ENCODE measurements around the gene CLCN5. TPM values are rescaled to one million over a fixed set of nuclear protein-coding genes. Genes with fewer than 3 reads are reported as not detected.
A peak's percentile ranks its signal among the peaks of the same experiment; 100 is the strongest.
"Not testable (repeated sequence)": the region's sequence is repeated elsewhere in the genome, so short reads cannot be mapped to it uniquely, and the experiment has no call there.

Gene CLCN5
- total RNA-seq, 1 donor from 2014 or later, result 13.1 TPM

GRCh38 chrX:50000937-50001542, 78.6 kb downstream of the CLCN5 start:
- no peaks in the 10 kb centered on the region for H3K36me3 Mint-ChIP-seq (ENCODE audit: unreplicated experiment)
- H3K27me3 Mint-ChIP-seq (ENCODE audit: unreplicated experiment), result no peaks in the 10 kb centered on the region
- TF ChIP-seq, protein P1, sequence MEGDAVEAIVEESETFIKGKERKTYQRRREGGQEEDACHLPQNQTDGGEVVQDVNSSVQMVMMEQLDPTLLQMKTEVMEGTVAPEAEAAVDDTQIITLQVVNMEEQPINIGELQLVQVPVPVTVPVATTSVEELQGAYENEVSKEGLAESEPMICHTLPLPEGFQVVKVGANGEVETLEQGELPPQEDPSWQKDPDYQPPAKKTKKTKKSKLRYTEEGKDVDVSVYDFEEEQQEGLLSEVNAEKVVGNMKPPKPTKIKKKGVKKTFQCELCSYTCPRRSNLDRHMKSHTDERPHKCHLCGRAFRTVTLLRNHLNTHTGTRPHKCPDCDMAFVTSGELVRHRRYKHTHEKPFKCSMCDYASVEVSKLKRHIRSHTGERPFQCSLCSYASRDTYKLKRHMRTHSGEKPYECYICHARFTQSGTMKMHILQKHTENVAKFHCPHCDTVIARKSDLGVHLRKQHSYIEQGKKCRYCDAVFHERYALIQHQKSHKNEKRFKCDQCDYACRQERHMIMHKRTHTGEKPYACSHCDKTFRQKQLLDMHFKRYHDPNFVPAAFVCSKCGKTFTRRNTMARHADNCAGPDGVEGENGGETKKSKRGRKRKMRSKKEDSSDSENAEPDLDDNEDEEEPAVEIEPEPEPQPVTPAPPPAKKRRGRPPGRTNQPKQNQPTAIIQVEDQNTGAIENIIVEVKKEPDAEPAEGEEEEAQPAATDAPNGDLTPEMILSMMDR (IDR thresholded peaks at IDR 0.05), result no peak

GRCh38 chrX:50002067-50002714, 79.8 kb downstream of the CLCN5 start:
- TF ChIP-seq, protein P1 (IDR thresholded peaks at IDR 0.05), result no peak
- no peaks in the 10 kb centered on the region for H3K27me3 Mint-ChIP-seq (ENCODE audit: unreplicated experiment)
- no peak overlapping the region for H3K27ac Mint-ChIP-seq (ENCODE audit: unreplicated experiment)
- no peak for DNase-seq (ENCODE audit: extremely low spot score, unreplicated experiment)
- H3K9me3 Mint-ChIP-seq (ENCODE audit: unreplicated experiment), result peaks cover 4% of the 10 kb centered on the region
- no peak overlapping the region for H3K4me3 Mint-ChIP-seq (ENCODE audit: unreplicated experiment)
- no peaks in the 10 kb centered on the region for H3K4me1 Mint-ChIP-seq (ENCODE audit: unreplicated experiment)
- no peaks in the 10 kb centered on the region for H3K36me3 Mint-ChIP-seq (ENCODE audit: unreplicated experiment)

More at GRCh38 chrX:50000937-50001542, 78.6 kb downstream of the CLCN5 start:
- Mint-ChIP-seq H3K9me3 (ENCODE audit: unreplicated experiment) (peaks cover 4% of the 10 kb centered on the region), H3K4me3 (ENCODE audit: unreplicated experiment) (no peak overlapping the region), H3K4me1 (ENCODE audit: unreplicated experiment) (no peaks in the 10 kb centered on the region), H3K27ac (ENCODE audit: unreplicated experiment) (no peak overlapping the region)
- no peak for DNase-seq (ENCODE audit: extremely low spot score, unreplicated experiment)

- Mint-ChIP-seq H3K27ac (ENCODE audit: unreplicated experiment) (no peak overlapping the region), H3K27me3 (ENCODE audit: unreplicated experiment) (no peaks in the 10 kb centered on the region), H3K9me3 (ENCODE audit: unreplicated experiment) (peaks cover 4% of the 10 kb centered on the region), H3K36me3 (ENCODE audit: unreplicated experiment) (no peaks in the 10 kb centered on the region), H3K4me3 (ENCODE audit: unreplicated experiment) (no peak overlapping the region), H3K4me1 (ENCODE audit: unreplicated experiment) (no peaks in the 10 kb centered on the region)
- DNase-seq (ENCODE audit: extremely low spot score, unreplicated experiment), result no peak
- TF ChIP-seq, protein P1 (IDR thresholded peaks at IDR 0.05), result no peak
Observed at GRCh38 chrX:50003467-50003866, 81.1 kb downstream of the CLCN5 start.

DNA sequence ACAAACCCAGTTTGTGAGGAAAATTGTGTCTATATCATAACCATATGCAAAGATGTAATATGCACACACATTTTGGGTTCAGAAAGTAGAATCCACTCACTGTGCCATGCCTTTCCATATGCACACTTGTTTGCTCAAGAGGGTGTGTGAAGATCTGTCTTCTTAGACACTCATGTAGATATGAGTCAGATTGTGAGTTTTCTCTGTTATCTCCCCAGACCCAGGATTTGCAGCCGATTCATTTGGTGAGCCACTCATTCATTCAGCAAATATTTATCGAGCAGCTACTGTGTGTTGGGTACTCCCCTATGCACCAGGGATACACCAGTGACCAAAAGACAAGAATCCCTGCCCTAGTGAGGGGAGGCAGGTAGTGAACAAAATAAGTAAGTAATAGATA, 81.5 kb downstream of the CLCN5 start:
- H3K9me3 Mint-ChIP-seq (ENCODE audit: unreplicated experiment), result peaks cover 4% of the 10 kb centered on the region
- H3K27ac Mint-ChIP-seq (ENCODE audit: unreplicated experiment), result no peak overlapping the region
- TF ChIP-seq, protein P1 (IDR thresholded peaks at IDR 0.05), result no peak
- no peaks in the 10 kb centered on the region for H3K27me3 Mint-ChIP-seq (ENCODE audit: unreplicated experiment)
- H3K4me3 Mint-ChIP-seq (ENCODE audit: unreplicated experiment), result no peak overlapping the region
- no peak for DNase-seq (ENCODE audit: extremely low spot score, unreplicated experiment)
- no peaks in the 10 kb centered on the region for H3K4me1 Mint-ChIP-seq (ENCODE audit: unreplicated experiment)
- H3K36me3 Mint-ChIP-seq (ENCODE audit: unreplicated experiment), result no peaks in the 10 kb centered on the region

- H3K36me3 Mint-ChIP-seq (ENCODE audit: unreplicated experiment); DNase-seq (ENCODE audit: extremely low spot score, unreplicated experiment); H3K4me1 Mint-ChIP-seq (ENCODE audit: unreplicated experiment); H3K27ac Mint-ChIP-seq (ENCODE audit: unreplicated experiment); H3K27me3 Mint-ChIP-seq (ENCODE audit: unreplicated experiment): not testable (repeated sequence)
- Mint-ChIP-seq H3K4me3 (ENCODE audit: unreplicated experiment) (peak overlapping the region; percentile 2), H3K9me3 (ENCODE audit: unreplicated experiment) (peaks cover 23% of the 10 kb centered on the region)
Observed at GRCh38 chrX:50025591-50025990, 103.2 kb downstream of the CLCN5 start.
